HG03108 (cell line): ENCODE measurements around the gene YRDC.
"Not testable (repeated sequence)": the region's sequence is repeated elsewhere in the genome, so short reads cannot be mapped to it uniquely, and the experiment has no call there.

Experiments used
- ATAC-seq: cut with Tn5 transposase; IDR thresholded peaks from one replicate; pipeline ENCODE4 v1.9.1; 2021; ENCODE audit warnings: moderate library complexity; ENCODE audit not compliant: unreplicated experiment

The YRDC gene

GRCh38 chr1:37776946-37777516, 31.0 kb downstream of the YRDC start:
- ATAC-seq = no peak

- ATAC-seq = not testable (repeated sequence)
Observed at GRCh38 chr1:37771440-37771839, 36.6 kb downstream of the YRDC start.

- no peak for ATAC-seq
Observed at GRCh38 chr1:37767488-37767887, 40.5 kb downstream of the YRDC start.

GRCh38 chr1:37765916-37766664, 41.9 kb downstream of the YRDC start:
- no peak for ATAC-seq

- ATAC-seq = no peak
Observed at GRCh38 chr1:37764888-37765441, 43.0 kb downstream of the YRDC start, which contains the start of gene EPHA10. EPHA10 (minus strand) TSS chr1:37765120; CDS start chr1:37765066, 54 bp downstream.

- ATAC-seq = no peak
Observed at GRCh38 chr1:37764414-37764825, 43.6 kb downstream of the YRDC start.

GRCh38 chr1:37763791-37764413, 44.1 kb downstream of the YRDC start:
- ATAC-seq = no peak

- ATAC-seq = no peak
Observed at GRCh38 chr1:37762516-37762915, 45.5 kb downstream of the YRDC start.

GRCh38 chr1:37761416-37762095, 46.5 kb downstream of the YRDC start:
- no peak for ATAC-seq

- ATAC-seq = no peak
Observed at GRCh38 chr1:37759451-37759850, 48.6 kb downstream of the YRDC start.

- no peak for ATAC-seq
Observed at GRCh38 chr1:37755951-37756560, 52.0 kb downstream of the YRDC start.

GRCh38 chr1:37755290-37755689, 52.7 kb downstream of the YRDC start:
- ATAC-seq = no peak

GRCh38 chr1:37753473-37754321, 54.3 kb downstream of the YRDC start:
- ATAC-seq = no peak
